Ammon's horn (tissue), 1 donor: ENCODE measurements around the gene B9D1.

ENCODE experiments used
- DNase-seq: peaks from one replicate; pipeline ENCODE4 v3.0.0-alpha.2; 2016; ENCODE audit warnings: low spot score

B9D1 gene, protein sequence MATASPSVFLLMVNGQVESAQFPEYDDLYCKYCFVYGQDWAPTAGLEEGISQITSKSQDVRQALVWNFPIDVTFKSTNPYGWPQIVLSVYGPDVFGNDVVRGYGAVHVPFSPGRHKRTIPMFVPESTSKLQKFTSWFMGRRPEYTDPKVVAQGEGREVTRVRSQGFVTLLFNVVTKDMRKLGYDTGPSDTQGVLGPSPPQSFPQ

DNA sequence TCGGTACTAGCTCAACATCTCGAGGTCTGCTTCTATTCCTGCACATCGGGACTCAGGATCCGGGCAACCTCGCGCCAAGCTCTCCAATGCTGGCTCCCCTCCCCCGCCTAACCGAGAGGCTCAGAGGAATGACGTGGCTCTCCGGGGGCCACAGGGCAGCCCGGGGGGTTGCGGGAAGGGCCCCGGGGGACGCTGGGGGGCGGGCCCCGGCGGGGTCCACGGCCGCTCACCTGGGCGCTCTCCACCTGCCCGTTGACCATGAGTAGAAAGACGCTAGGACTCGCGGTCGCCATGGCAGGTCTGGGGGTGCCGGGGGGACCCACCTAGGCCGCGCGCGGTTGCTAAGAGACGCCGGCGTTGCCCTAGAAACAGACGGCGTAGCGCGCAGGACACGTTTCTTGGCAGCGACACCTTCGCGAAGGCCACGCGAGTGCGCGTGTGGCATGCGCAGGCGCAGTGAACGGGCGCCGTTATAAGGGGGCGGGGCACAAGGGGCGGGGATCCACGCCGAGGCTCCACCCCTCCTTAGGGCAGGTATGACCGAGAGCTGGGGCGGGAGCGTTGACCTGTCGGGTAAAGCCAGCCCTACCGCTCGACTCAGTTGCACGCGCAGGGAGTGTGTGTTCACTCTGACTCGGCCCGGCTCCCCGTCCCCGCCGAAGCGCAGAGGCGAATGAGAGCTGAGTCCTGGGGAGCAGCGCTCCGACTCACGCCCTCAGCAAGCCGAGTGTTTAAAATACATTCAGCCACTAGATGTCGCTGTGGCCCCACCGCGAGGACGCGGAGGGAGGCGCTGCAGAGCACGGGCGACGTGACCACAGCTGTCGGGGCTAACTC is at the start of gene B9D1:
B9D1 (minus strand) TSS at position 447 of the 837 bp plus-strand sequence; CDS start at position 293, 154 bp downstream.
- DNase-seq = peak; percentile 95

DNA sequence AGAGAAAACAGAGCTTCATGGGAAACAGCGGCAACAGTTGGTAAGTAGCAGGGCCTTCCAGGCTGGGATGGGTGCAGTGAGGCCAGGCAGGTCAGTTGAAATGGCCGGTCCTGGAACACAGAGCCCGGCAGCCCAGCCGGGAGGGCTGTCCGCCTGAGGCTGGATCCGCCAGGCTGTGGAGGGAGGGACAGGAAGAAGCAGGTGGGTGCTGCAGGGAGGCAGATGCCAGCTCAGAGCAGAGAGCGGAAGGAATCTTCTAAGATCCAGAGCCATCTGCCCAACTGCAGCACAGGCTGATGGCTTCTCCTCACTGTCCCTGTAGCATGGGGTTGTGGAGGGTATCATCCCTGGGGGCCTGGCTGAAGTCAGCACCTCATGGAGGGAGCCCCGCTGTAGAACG is 49.1 kb upstream of the B9D1 start:
- peak; percentile 50 for DNase-seq

DNA sequence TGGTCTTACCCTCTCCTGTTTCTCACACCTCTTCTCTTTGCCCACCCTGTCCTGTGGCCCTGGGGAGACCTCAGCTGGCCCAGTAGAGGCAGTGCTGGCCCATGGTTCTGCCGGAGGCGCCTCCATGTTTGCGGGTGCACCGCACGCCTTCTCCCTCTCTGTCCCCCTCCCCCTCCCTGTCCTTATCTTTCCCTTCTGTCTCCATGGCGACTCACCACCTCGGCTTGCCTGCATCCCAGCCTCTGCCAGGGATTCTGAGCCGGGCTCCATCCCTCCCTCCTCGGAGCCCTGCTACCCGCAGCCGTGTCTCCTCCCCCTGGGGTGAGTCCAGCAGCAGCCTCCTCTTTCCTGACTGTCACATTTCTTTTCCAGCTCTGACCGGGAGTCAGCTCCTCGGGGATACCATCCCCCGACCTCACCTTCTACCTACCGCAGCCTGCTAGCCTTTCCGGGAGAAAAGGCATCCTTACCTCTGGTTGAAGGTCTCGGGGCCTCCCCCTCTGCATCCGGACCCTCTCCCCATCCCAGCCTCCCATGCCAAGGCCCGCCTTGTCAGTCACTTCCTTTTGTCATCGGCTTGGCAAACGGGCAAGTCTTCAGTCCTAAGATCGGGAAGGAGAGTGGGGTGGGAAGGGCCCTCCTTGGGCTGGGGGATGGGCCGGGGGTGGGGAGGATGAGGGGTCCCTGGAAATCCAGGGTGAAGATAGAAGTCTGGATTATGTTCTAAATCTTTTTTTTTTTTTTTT is 48.5 kb upstream of the B9D1 start, which contains the start of gene RNF112:
RNF112 (plus strand) TSS at position 358 of the 746 bp plus-strand sequence; CDS start at position 535, 177 bp downstream.
- DNase-seq = peak; percentile 78

DNA sequence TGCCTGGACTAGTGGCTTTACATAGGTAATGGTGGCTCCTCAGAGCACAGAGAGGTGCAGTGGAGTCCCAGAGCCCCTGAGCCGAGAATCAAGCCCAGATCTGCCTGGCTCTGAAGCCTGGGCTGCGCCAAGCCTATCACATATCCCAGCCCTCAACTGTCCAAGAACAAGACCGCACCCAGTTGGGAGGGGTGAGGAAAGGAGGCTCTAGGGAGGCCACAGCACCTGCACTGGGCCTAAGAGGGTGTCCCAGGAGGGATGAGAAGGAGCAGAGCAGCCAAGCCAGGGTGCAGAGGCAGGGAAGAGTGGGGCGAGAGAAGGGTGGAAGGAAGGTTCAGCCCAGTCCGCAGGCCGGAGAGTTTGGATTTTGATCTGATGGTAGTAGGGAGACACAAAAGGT is 47.6 kb upstream of the B9D1 start:
- no peak for DNase-seq

DNA sequence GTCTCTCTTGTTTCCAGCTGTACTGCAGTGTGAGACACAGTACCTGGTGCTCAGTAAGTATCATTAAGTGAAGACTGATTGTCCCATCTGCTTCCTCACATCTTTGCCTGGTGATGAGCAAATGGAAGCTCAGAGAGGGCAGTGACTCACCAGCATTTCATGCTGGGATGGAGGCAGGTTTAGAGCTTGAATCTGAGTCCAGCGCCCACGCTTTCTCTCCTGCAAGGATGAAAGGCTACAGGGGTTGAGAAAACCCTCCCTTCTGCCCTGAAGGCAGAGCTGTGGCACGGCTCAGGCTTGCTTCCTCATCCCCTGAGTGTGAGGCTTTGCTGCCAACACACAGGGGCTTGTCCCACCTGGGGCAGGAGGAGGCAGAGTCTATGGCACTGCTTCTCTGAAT is 47.0 kb upstream of the B9D1 start:
- DNase-seq = peak; percentile 43

DNA sequence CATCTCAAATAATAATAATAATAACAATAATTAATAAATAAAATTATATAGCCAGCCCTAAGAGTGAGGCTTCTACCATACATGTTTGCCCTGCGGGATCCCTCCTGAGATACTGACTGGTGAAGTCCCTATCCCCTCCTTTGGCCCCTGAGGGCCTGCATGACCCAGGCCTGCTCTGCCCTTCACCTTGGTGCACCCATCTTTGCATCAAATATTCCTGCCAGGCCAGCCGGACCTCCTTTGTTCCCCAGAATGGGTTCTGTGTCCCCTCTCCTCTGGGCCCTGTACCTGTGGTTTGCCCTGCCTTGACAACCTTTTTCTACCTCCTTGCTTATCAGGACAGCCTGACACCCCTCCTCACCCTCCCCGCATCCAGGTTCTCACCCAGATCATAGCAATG is 46.5 kb upstream of the B9D1 start:
- DNase-seq = no peak

DNA sequence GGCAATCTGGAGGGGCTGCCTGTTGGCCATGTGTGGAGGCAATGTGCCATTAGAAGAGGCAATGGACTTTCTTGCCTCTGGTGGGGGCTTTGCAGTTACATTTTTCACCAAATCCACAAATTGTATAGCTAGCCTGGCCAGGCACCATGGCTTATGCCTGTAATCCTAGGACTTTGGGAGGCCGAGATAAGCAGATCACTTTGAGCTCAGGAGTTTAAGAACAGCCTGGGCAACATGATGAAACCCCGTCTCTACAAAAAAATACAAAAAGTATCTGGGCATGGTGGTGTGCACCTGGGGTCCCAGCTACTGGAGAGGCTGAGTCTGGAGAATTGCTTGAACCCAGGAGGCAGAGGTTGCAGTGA is 45.8 kb upstream of the B9D1 start:
- no peak for DNase-seq

DNA sequence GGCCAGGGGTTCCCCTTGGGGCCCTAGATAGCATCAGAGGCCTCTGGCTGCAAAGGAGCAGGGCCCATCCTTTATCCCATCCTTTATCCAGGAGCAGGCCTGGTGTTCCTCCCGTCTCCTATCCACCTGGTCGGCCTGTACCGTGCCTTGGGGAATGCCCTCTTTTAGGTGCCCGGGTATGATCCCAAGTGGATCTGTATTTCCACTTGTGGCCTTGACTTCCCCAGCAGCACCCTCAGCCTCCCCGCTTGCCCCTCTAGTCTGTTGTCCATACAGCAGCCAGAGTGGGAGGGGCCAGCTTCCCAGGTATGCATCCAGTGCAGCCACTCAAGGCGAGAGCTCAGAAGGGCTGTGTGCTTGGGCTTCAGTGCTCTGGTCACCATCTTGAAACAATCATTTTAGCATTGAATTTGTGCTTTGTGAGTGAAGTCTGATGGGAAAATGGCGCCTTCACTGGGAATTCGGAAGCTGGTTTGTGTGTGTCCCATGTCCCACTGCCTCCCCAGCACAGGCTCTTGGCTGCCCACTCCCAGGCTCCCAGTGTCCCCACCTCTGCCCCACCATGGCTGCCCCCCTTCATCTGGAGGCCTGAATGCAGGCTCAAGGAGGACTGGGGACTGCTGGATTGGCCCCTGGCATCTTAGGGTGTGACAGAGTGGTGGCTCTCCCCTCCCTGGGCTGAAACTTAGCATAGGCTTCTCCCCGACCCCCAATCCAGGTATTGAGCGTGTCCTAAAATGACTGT is 45.2 kb upstream of the B9D1 start:
- DNase-seq = no peak

DNA sequence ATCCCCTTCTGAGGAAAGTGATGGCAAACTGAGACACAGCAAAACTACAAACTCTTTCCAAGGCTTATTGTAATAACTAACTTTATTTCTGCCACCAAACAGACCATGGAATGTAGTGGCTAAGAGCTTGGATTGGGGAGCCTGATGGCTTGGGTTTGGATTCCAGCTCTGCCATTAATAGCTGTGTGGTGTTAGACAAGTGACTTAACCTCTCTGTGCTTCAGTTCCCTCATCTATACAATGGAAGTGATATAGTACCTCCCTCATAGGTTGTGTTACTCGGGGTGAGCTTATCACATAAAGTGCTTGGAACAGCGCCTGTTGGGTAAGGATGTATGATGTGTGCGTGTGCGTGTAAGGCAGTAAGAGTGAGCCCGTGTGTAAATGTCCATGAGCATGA is 42.6 kb upstream of the B9D1 start:
- DNase-seq = no peak

DNA sequence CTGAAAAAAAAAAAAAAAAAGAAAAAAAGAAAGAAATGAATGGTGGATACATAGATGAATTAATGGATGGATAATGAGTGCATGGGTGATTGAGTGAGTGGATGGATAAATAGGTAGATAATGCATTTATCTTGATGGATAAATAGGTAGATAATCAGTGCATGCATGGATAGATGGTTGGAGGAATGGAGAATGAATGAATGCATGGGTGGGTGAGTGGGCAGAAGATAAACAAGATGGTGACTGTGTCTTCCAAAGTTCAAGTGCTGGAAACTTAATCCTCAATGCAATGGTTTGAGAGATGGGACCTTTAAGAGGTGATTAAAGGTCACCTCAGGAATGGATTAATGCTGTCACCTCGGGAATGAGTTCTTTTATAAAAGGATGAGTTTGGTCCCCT is 41.7 kb upstream of the B9D1 start:
- DNase-seq = no peak

DNA sequence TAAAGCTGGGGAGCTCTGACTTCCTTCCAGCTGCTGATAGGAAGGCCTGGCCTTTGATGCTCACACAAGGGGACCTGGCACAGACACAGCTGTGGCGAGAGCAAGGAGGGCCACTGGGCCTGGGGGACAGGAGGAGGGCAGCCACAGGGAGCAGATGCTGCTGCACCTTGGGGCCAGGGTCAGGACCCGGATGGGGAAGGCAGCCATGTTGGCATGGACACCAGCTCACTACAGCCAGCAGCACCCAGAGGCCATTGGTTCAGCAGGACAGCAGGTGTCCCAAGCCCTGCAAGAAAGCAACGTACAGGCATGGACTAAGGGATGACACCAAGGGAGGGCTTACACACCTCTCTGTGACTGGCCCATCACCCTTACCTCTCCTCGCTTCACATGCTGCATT is 40.5 kb upstream of the B9D1 start:
- DNase-seq = no peak

DNA sequence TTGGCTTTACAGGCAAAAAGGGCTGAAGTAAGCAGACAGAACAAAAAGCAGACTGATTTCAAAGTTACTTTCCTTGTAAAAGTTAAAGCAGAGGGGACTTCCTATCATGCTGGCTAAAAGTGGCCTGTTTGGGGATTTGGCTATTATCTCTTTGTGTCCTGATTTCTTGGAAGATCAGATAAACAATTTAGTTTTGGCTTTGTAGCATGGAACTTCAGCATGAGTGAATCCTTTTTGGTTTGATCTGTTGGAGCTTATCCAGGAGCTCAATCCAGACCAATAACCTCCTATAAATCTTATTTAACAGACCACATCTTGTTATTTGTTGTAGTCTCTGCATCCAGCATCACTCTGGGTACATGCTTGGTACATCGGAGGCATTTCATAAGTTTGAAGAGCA is 39.6 kb upstream of the B9D1 start:
- no peak for DNase-seq

DNA sequence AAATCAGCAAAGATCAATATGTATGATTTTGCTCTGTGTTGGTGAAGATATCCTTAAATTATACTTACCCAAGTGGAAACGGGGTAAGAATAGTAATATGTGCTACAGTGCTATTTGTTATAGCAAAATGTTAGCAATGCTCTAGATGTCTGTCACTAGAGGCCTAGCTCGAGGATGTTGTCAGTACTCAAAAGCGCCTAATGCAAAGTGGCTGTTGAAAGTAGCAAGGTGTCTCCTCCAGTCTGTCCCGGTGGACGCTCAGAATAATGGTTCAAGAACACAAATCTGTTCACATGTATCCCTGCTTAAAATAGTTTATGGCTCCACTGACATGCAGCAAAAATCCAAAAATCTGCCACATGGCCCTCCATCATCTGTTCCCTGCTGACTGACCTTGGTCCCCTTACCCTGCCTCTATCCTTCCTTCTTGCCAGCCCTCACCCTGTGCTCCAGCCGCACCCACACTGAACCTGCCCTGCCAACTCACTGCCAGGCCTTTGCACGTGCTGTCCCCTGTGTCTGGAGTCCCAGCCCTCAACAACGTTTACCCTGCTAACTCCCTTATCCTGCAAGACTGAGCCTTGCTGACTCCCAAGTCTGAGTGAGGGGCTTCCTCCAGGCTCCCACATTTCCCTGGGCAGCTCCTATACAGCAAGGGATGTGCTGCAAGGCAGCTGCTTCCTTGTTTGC is 38.9 kb upstream of the B9D1 start:
- no peak for DNase-seq

DNA sequence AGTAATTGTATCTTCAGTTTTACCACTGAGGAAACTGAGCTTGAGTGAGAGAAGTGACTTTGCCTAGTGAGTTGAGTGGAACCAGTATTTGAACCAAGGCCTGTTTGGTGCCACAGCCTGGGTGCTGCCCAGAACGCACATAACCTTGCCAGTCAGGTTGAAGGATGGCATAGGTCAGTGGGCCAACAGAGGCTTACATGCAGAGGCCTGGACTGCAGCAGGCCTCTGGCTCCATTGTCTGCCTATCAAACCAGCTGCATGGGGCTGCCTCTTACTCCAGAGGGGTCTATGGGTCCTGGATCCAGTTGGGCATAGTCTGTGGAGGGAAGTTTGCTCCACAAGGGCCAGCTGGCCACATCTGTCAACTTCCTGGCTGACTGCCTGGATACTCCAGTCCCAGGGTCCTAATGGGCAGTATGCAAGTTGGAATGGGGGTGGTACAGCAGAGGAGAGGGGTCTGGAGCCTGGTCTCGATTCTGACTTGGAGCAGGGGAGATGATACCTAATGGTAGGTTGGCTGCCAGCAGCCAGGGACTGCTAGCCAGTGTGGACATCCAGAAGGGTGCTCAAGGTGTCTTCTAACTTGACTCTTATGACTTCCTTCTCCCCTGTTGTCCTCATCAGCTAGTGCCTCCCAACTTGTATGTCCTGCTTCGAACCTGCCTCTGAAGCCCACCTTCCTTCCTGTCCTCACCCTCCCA is 37.4 kb upstream of the B9D1 start:
- no peak for DNase-seq

DNA sequence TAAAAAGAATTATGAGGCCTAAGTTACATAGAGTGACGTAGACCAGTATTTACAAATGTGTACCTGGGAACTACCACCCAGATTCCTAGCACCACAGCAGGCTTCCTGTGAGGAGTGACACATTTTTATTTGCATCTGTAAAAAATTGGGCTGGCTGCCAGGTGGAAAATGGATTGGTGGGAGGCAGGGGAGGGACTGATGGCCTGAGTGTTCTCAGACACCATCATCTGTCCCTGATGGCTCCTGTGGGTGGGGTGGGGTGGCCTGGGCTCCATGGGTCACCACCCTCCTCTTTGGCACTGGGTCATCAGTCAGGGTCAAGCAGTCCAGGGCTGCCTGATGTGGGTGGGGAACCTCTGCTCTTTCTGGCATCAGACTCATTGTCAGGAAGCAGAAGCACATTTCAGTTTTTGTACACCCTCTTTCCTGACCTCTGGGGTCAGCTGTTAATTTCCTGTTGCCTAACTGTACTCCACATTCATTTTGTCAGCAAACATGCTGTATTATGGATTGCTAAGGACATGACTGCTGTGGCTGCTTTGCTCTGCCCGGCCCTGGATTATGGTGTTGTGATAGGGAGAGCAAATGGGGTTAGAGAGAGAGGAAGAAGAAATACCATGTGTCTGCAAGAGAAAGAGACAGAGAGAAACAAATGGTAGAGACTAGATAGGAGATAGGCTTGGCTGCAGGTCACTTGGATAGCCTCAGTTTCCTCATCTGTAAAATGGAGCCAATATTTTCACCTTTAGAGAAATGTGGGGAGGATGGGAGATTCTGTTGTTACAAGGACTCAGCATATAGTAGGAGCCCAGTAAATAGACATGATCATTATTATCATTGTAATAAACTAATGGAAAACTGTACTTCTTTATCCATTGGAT is 36.0 kb upstream of the B9D1 start:
- no peak for DNase-seq

DNA sequence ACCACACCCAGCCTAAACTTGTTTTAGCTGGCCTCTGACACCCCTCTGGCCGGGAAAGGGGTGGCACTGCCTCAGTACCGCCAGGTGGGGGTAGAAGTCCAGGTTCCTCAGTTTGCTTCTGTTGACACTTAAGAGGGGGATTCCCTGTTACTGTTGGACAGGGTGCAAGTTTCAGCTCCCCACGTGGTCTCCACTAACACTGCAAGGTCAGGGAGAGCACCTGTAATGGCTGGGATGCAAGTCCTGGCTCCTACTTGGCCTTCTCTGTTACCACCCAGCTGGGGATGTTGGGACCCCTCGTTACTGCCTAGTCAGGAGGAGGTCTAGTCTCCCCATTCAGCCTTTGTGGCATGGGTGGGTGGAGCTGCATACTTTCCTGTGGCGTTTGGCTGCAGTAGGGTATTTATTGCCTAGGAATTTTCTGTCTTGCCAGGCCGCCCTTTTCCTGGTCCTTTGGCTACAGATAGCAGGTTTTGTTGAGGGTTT is 35.1 kb upstream of the B9D1 start:
- no peak for DNase-seq

DNA sequence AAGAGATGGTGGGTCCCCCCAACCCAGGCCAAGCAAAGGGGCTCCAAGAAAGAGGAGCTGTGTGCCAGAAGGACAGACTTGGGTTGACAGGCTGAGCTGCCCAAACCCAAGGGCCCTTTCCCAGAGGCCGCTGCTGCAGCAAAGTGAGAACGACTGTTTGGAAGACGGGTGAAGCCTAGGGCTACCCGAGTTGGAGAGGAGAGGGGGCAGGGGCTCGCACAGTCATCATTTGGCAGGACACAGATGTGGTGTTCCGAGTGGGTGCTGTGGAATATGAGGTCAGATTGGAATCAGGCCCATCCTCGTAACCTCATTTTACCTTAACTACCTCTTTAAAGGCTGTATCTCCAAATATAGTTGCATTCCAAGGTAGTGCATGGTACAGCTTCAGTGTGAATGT is 29.8 kb upstream of the B9D1 start:
- no peak for DNase-seq

DNA sequence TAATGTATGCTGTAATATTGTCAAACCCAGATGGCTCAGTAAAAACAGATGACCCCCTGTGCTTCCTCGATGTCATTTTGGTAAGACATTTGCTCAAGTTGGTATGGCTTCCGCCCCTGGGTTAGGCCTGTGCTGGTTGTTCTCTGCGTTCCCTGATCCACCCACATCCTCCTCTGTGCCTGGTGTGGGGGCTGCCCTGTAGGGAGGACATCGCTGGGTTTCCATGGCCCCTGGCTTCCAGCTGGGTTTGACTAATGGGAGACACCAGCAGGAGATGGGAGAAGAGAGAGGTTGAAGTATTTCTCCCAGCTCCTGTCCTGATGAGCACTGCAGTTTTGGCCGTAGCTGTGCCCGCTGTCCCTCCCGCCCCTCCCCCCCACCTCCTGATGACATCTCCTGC is 28.9 kb upstream of the B9D1 start:
- no peak for DNase-seq

DNA sequence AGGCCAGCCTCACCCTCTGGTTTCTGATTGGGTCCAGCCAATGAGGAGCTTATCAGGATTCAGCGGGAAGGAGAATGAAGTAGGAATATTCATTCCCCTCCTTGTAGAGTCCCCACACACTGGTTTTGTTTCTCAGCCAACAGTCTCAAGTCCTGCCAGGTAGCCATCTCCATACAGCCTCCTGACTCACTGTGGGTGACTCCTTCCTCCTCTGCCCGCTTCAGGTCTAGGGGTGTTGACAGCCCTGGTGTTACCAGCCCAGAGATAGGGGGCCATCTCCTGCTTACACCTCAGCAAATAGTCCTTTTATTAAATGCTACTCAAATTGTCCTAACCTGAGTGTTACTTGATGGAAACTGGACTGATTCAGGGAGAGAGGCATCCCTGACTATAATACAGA is 28.4 kb upstream of the B9D1 start:
- DNase-seq = no peak
